Activated naive CD4-positive, alpha-beta T cell (primary cell): ENCODE results near the gene JARID2.
"Not testable (repeated sequence)": the region's sequence is repeated elsewhere in the genome, so short reads cannot be mapped to it uniquely, and the experiment has no call there.

Experiments used
- DNase-seq, 4 experiments: peaks; one replicate each; lab custom pipeline; 2025; lab: John Stamatoyannopoulos, UW

The JARID2 gene

GRCh38 chr6:15401120-15401519 is 155.3 kb downstream of the JARID2 start:
- DNase-seq, result no peak

GRCh38 chr6:15401769-15402250 is 155.9 kb downstream of the JARID2 start:
- no peak for DNase-seq

GRCh38 chr6:15402406-15403045 is 156.7 kb downstream of the JARID2 start:
- DNase-seq, result no peak

GRCh38 chr6:15403094-15403755 is 157.4 kb downstream of the JARID2 start:
- no peak for DNase-seq

GRCh38 chr6:15404685-15404980 is 158.8 kb downstream of the JARID2 start:
- no peak for DNase-seq

GRCh38 chr6:15405129-15406068 is 159.5 kb downstream of the JARID2 start:
- no peak for DNase-seq

GRCh38 chr6:15406452-15406851 is 160.6 kb downstream of the JARID2 start:
- DNase-seq, result no peak

GRCh38 chr6:15408008-15408407 is 162.1 kb downstream of the JARID2 start:
- DNase-seq, result no peak

- DNase-seq, result no peak
These were observed 162.9 kb downstream of the JARID2 start for GRCh38 chr6:15408758-15409157.

- DNase-seq, result no peak
These were observed 163.6 kb downstream of the JARID2 start for GRCh38 chr6:15409301-15410125.

GRCh38 chr6:15410126-15410391 is 164.2 kb downstream of the JARID2 start:
- no peak for DNase-seq

- no peak for DNase-seq
These were observed 164.9 kb downstream of the JARID2 start for GRCh38 chr6:15410752-15411151.

GRCh38 chr6:15411766-15412165 is 165.9 kb downstream of the JARID2 start:
- no peak for DNase-seq

GRCh38 chr6:15412767-15413166 is 166.9 kb downstream of the JARID2 start:
- no peak for DNase-seq

GRCh38 chr6:15413466-15414234 is 167.8 kb downstream of the JARID2 start:
- no peak for DNase-seq

GRCh38 chr6:15414235-15414612 is 168.4 kb downstream of the JARID2 start:
- DNase-seq, result no peak

GRCh38 chr6:15415622-15416021 is 169.8 kb downstream of the JARID2 start:
- not testable (repeated sequence) for DNase-seq

- no peak for DNase-seq
These were observed 171.2 kb downstream of the JARID2 start for GRCh38 chr6:15416932-15417509.

- DNase-seq, result no peak
These were observed 171.9 kb downstream of the JARID2 start for GRCh38 chr6:15417811-15418210.

GRCh38 chr6:15419493-15419892 is 173.6 kb downstream of the JARID2 start:
- DNase-seq, result no peak

GRCh38 chr6:15420959-15421438 is 175.1 kb downstream of the JARID2 start:
- DNase-seq, result no peak
